GM12801 (cell line): Measurements from ENCODE around the gene PARP12.

Experiments used
- TF ChIP-seq, protein P1 (sequence below): IDR thresholded peaks from one replicate; pipeline ENCODE4 v1.5.1; 2011; ENCODE audit warnings: control low read depth; ENCODE audit not compliant: insufficient read length; ENCODE audit errors: extremely low read depth

PARP12 gene

DNA sequence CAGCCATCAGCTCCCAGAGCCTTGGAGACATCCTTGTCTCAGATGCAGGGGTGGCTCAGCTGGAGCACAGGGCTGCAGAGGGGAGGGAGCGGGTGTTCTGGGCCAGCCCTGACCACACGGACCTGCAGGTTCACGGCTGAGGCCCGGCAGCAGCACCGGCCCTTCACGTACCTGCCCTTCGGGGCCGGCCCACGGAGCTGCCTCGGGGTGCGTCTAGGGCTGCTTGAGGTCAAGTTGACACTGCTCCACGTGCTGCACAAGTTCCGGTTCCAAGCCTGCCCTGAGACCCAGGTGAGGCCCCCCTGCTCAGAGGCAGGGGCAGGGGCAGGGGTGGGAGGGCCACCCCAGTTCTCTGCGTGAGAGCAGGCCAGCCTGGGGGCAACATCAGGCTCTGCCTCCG, 45.2 kb downstream of the PARP12 start:
- TF ChIP-seq, protein P1, sequence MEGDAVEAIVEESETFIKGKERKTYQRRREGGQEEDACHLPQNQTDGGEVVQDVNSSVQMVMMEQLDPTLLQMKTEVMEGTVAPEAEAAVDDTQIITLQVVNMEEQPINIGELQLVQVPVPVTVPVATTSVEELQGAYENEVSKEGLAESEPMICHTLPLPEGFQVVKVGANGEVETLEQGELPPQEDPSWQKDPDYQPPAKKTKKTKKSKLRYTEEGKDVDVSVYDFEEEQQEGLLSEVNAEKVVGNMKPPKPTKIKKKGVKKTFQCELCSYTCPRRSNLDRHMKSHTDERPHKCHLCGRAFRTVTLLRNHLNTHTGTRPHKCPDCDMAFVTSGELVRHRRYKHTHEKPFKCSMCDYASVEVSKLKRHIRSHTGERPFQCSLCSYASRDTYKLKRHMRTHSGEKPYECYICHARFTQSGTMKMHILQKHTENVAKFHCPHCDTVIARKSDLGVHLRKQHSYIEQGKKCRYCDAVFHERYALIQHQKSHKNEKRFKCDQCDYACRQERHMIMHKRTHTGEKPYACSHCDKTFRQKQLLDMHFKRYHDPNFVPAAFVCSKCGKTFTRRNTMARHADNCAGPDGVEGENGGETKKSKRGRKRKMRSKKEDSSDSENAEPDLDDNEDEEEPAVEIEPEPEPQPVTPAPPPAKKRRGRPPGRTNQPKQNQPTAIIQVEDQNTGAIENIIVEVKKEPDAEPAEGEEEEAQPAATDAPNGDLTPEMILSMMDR = no peak

DNA sequence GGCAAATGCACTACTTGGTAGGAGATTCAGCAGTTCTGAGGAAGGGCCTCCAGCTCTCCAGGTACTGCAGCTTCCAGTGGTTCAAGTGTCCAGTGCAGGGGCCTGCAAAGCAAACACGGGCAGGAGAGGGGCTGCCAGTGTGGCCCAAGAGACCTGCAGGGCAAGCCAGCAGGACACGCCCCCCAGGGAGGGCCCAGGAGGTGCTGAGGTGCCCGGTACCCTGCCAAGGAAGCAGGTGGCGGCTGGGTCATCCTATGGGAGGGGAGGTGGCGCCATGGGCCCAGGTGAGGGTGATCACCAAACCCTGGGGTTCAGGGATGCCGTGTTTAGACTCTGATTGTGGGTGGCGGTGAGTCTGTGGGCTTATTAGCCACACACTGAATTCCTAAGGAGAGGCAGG, 45.7 kb downstream of the PARP12 start:
- TF ChIP-seq, protein P1 = no peak

DNA sequence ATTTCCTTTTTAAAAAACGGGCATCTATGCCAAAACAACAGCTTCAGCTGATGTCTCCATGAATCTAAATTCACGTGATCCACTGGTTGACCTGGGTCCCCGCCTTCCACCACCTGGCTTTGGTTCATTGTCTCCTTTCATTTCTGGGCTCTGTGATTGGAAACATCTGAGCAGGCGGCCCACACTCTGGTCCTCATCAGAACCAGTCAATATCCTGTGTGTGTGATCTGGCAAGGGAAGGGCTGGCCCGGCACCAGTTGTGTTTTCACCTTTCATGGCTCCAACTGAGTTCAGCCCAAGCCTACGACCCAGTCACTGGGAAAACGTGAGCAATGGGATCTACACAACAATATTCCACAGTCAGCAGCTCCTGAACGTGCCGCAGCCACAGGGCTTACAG, 46.2 kb downstream of the PARP12 start:
- TF ChIP-seq, protein P1 = no peak

DNA sequence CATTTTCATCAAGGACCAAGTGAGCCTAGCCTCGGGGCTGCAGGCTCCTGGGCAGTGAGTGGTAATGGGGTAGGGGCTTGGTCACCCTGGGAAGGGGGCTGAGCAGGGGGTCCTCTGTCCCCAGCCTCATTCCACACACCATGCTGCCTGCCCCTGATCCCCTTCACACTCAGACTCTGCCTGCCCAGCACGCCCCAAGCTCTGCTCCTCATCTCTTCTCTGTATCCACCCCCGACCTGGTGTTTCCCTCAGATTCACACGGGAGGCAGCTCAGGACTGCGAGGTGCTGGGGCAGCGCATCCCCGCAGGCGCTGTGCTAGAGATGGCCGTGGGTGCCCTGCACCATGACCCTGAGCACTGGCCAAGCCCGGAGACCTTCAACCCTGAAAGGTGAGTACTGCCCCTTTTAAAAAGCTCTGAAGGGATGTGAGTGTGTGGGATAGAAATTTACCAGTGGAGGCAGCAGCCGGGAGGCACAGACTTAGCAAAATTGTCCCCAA, 47.2 kb downstream of the PARP12 start:
- TF ChIP-seq, protein P1 = no peak

DNA sequence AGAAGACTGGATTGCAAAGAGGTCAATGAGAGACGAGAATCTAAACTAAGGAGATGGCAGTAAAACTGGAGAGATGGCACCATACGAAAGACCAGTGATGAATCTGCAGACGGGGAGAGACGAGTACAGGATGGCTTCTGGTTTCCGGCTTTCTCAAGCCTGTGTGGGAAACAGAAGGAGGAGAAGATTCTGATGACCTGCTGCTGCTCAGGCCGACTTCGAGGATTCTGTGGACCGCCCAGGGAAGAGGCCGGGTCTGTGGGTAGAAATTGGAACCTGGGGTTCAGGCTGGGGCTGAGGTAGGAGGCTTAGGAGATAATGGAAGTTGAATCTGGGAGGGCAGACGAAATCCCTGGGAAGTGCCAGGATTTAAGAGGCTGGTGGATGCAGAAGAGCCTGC, 48.6 kb downstream of the PARP12 start:
- TF ChIP-seq, protein P1 = no peak

DNA sequence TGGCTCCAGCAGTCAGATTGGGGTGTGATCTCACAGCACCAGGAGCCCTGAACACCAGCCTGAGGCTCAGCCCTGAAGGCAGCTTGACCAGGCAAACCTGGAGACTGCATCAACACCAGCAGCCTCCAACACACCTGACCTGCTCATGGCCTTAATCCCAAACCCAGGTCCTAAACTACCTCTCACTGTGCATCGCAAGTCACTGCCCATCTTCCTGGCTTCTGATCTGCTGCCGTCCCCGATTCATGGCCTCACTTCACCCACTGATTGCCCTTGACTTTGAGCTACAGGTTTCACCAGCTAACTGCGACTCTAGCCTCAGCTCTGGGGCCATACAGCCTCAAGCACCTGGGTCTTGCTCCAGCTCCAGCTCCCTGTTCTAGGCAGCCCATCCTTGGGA, 49.1 kb downstream of the PARP12 start:
- TF ChIP-seq, protein P1 = no peak

DNA sequence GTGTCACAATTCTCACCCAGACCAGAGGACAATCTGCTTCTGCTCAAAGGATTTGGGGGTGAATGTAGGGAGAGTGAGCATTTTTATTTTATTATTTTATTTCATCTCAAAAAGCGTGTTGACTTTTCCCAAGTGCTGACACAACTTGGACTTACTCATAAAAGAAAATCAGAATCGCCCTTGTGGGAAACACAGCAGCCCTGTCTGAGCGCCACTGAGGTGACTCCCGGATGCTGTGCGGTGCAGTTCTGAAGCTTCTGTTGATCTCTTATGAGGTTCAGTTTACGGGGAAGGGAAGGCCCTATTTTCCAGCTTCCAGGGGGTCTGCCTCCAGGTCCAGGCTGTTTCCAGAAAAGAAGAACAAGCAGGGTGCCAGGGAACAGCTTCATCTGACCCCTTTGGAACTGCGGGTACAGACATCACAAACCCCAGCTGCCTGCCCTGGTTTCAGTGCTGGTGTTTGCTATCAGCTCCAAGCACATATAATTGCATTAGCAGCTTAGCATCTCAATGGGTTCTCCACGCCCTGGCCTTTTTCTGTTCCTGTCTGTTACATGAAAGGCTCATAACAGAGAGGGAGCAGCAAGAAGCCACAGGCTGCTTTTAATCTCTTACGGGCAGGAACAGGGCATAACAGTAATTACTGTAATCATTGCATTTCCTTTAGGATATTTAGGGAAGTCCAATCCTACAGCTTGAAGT, 52.4 kb downstream of the PARP12 start:
- TF ChIP-seq, protein P1 = no peak
